GM23248 (cell line): ENCODE data around the gene TRIM14. TPM values are rescaled to one million over a fixed set of nuclear protein-coding genes. Genes with fewer than 3 reads are reported as not detected.

Source experiments
- DNase-seq: peaks from one replicate; pipeline ENCODE4 v3.0.0-alpha.2; 2015
- H2AFZ ChIP-seq: fragments of 200-600 bp; sonication (generic); 2 replicates; pipeline ENCODE4 v1.6.1; 2016; ENCODE audit warnings: antibody characterized with exemption
- H3F3A ChIP-seq: fragments of 200-600 bp; sonication (generic); 2 replicates; pipeline ENCODE4 v1.6.1; 2016; ENCODE audit warnings: mild to moderate bottlenecking, antibody characterized with exemption, mixed run types; ENCODE audit not compliant: insufficient read depth
- H3K27ac ChIP-seq: fragments of 200-600 bp; sonication (generic); 2 replicates; pipeline ENCODE4 v1.5.1; 2016; ENCODE audit warnings: mild to moderate bottlenecking
- H3K27me3 ChIP-seq: fragments of 200-600 bp; sonication (generic); replicated peaks from 2 replicates; pipeline ENCODE4 v1.6.1; 2016; ENCODE audit warnings: mild to moderate bottlenecking; ENCODE audit not compliant: insufficient read depth
- H3K36me3 ChIP-seq: fragments of 200-600 bp; sonication (generic); 2 replicates; pipeline ENCODE4 v1.6.1; 2016; ENCODE audit warnings: low read depth, mild to moderate bottlenecking
- H3K4me1 ChIP-seq: fragments of 200-600 bp; sonication (generic); 2 replicates; pipeline ENCODE4 v1.6.1; 2016; ENCODE audit warnings: mild to moderate bottlenecking; ENCODE audit not compliant: insufficient read depth
- H3K4me2 ChIP-seq: fragments of 200-600 bp; sonication (generic); one replicate; pipeline ENCODE4 v1.6.1; 2016; ENCODE audit warnings: mild to moderate bottlenecking; ENCODE audit not compliant: unreplicated experiment
- H3K4me3 ChIP-seq: fragments of 200-600 bp; sonication (generic); 2 replicates; pipeline ENCODE4 v1.5.1; 2016; ENCODE audit warnings: mild to moderate bottlenecking
- H3K79me2 ChIP-seq: fragments of 200-600 bp; sonication (generic); 2 replicates; pipeline ENCODE4 v1.6.1; 2016; ENCODE audit warnings: mild to moderate bottlenecking; ENCODE audit not compliant: insufficient read depth
- H3K9ac ChIP-seq: fragments of 200-600 bp; sonication (generic); 2 replicates; pipeline ENCODE4 v1.6.1; 2016; ENCODE audit warnings: mild to moderate bottlenecking
- H3K9me2 ChIP-seq: fragments of 200-600 bp; sonication (generic); 2 replicates; pipeline ENCODE4 v1.6.1; 2016; ENCODE audit warnings: mixed run types, mild to moderate bottlenecking, moderate library complexity; ENCODE audit not compliant: insufficient read depth
- H3K9me3 ChIP-seq: fragments of 200-600 bp; sonication (generic); one replicate; pipeline ENCODE4 v1.6.1; 2017; ENCODE audit warnings: low read depth
- H4K20me1 ChIP-seq: fragments of 200-600 bp; sonication (generic); 2 replicates; pipeline ENCODE4 v1.6.0; 2016; ENCODE audit not compliant: insufficient read depth
- EZH2 ChIP-seq: fragments of 200-600 bp; sonication (generic); IDR thresholded peaks from 2 replicates; pipeline ENCODE4 v1.6.1; 2018; ENCODE audit warnings: antibody characterized with exemption, mild to moderate bottlenecking; ENCODE audit not compliant: insufficient read depth, poor library complexity, severe bottlenecking
- EZH2phosphoT487 ChIP-seq: fragments of 200-600 bp; sonication (generic); IDR thresholded peaks from 2 replicates; pipeline ENCODE4 v1.6.1; 2018; ENCODE audit warnings: antibody characterized with exemption, moderate library complexity, mild to moderate bottlenecking, low read depth; ENCODE audit not compliant: insufficient read depth
- WGBS, 2 experiments: methylation state at CpG; one replicate each; pipeline ENCODE4 v1.1.6; 2015 to 2017; ENCODE audit warnings: low lambda C conversion rate in 2 of 2, low coverage in 1 of 2; ENCODE audit errors: missing lambda C conversion rate in 2 of 2; 5-methylcytosine and 5-hydroxymethylcytosine counted together
- in situ Hi-C: fragments of 300-500 bp; cut with MboI; formaldehyde crosslinking; loops from 2 replicates; pipeline ENCODE4 v1.15.0; 2020
- polyA plus RNA-seq: library from polyadenylated mRNA; unstranded; fragments of >200 nt; fragmentation: Nextera tagmentation; extraction: Ambion mirVana; gene quantifications from 2 replicates; pipeline ENCODE4 v1.2.1, GENCODE V29; 2016
- total RNA-seq: library from RNA; depleted of rRNA; stranded (reverse); fragments of >200 nt; shearing (Covaris generic); gene quantifications from 2 replicates; pipeline ENCODE4 v1.2.3, GENCODE V29; 2014

The TRIM14 gene
- total and polyA plus RNA-seq, 2 experiments from 2014 or later = 6.4 to 7.8 TPM

GRCh38 chr9:98069551-98069950 lies 49.5 kb downstream of the TRIM14 start:
- no peaks in the 10 kb centered on the region for H3K27me3 ChIP-seq
- no peak for TF ChIP-seq EZH2phosphoT487
- no peak for TF ChIP-seq EZH2
- no peak overlapping the region for H3K4me3 ChIP-seq
- no peak for DNase-seq
- H3K27ac ChIP-seq = no peak overlapping the region
- peaks cover 82% of the 10 kb centered on the region for H3K79me2 ChIP-seq
- no peak overlapping the region for H2AFZ ChIP-seq
- no peaks in the 10 kb centered on the region for H4K20me1 ChIP-seq
- no peak overlapping the region for H3K9ac ChIP-seq
- no peaks in the 10 kb centered on the region for H3K9me2 ChIP-seq
- H3F3A ChIP-seq = peaks cover 13% of the 10 kb centered on the region; the same call in 1 of the 2 replicates
- no peak overlapping the region for H3K4me2 ChIP-seq
- 97% methylated on average over 6 of the region's 6 CpGs for WGBS, 2 experiments
- H3K9me3 ChIP-seq = no peaks in the 10 kb centered on the region
- in situ Hi-C loops = no loop called here
- H3K4me1 ChIP-seq = peaks cover 1% of the 10 kb centered on the region
- peaks cover 22% of the 10 kb centered on the region; the same call in 1 of the 2 replicates for H3K36me3 ChIP-seq

- Histone ChIP-seq H3K4me2 (no peak overlapping the region), H3K79me2 (peaks cover 97% of the 10 kb centered on the region), H3K4me1 (no peaks in the 10 kb centered on the region), H3K27ac (no peak overlapping the region), H3K9me3 (no peaks in the 10 kb centered on the region), H2AFZ (no peak overlapping the region), H3K4me3 (no peak overlapping the region), H3F3A (no peaks in the 10 kb centered on the region), H3K9ac (no peak overlapping the region), H4K20me1 (no peaks in the 10 kb centered on the region), H3K27me3 (no peaks in the 10 kb centered on the region), H3K36me3 (peaks cover 37% of the 10 kb centered on the region; the same call in 1 of the 2 replicates), H3K9me2 (no peaks in the 10 kb centered on the region)
- TF ChIP-seq EZH2phosphoT487 = no peak
- TF ChIP-seq EZH2 = no peak
- in situ Hi-C loops = no loop called here
- no peak for DNase-seq
- 95 to 100% methylated on average over 2 of the region's 2 CpGs for WGBS, 2 experiments
Measured at GRCh38 chr9:98067184-98067583, 51.8 kb downstream of the TRIM14 start.

GRCh38 chr9:98066235-98066634 lies 52.8 kb downstream of the TRIM14 start:
- no peak overlapping the region for H2AFZ ChIP-seq
- H3K27ac ChIP-seq = no peak overlapping the region
- in situ Hi-C loops = no loop called here
- H3K27me3 ChIP-seq = no peaks in the 10 kb centered on the region
- H3K79me2 ChIP-seq = peaks cover 94% of the 10 kb centered on the region
- TF ChIP-seq EZH2phosphoT487 (no peak), EZH2 (no peak)
- no peak overlapping the region for H3K4me3 ChIP-seq
- WGBS, 2 experiments = 95 to 96% methylated on average over 3 of the region's 3 CpGs
- H3K36me3 ChIP-seq = peaks cover 41% of the 10 kb centered on the region; the same call in 1 of the 2 replicates
- H3K9ac ChIP-seq = no peak overlapping the region
- H3K9me3 ChIP-seq = no peaks in the 10 kb centered on the region
- no peaks in the 10 kb centered on the region for H3K4me1 ChIP-seq
- no peaks in the 10 kb centered on the region for H4K20me1 ChIP-seq
- no peak overlapping the region for H3K4me2 ChIP-seq
- no peaks in the 10 kb centered on the region for H3K9me2 ChIP-seq
- no peak for DNase-seq
- no peaks in the 10 kb centered on the region for H3F3A ChIP-seq

GRCh38 chr9:98064623-98065392 lies 54.2 kb downstream of the TRIM14 start:
- Histone ChIP-seq H3K4me1 (no peaks in the 10 kb centered on the region), H3K79me2 (peaks cover 94% of the 10 kb centered on the region), H3K9me2 (no peaks in the 10 kb centered on the region), H3K36me3 (peaks cover 48% of the 10 kb centered on the region; the same call in 1 of the 2 replicates), H3K27ac (no peak overlapping the region), H3K9me3 (no peaks in the 10 kb centered on the region), H3K4me3 (no peak overlapping the region), H2AFZ (no peak overlapping the region), H3K27me3 (no peaks in the 10 kb centered on the region), H3K4me2 (no peak overlapping the region), H4K20me1 (no peaks in the 10 kb centered on the region), H3F3A (no peaks in the 10 kb centered on the region), H3K9ac (no peak overlapping the region)
- 93 to 94% methylated on average over 8 of the region's 8 CpGs for WGBS, 2 experiments
- no peak for DNase-seq
- in situ Hi-C loops = no loop called here
- TF ChIP-seq EZH2 (no peak), EZH2phosphoT487 (no peak)

GRCh38 chr9:98062161-98062560 lies 56.9 kb downstream of the TRIM14 start:
- Histone ChIP-seq H3K79me2 (peaks cover 94% of the 10 kb centered on the region), H3K9me2 (no peaks in the 10 kb centered on the region), H3K27ac (no peak overlapping the region), H3K4me1 (peaks cover 10% of the 10 kb centered on the region), H3K9ac (no peak overlapping the region), H3K4me3 (no peak overlapping the region), H3K36me3 (peaks cover 41% of the 10 kb centered on the region; the same call in 1 of the 2 replicates), H3K27me3 (no peaks in the 10 kb centered on the region), H4K20me1 (no peaks in the 10 kb centered on the region), H3K9me3 (no peaks in the 10 kb centered on the region), H3F3A (no peaks in the 10 kb centered on the region), H2AFZ (no peak overlapping the region), H3K4me2 (no peak overlapping the region)
- 76 to 88% methylated on average over 3 of the region's 3 CpGs for WGBS, 2 experiments
- no peak for DNase-seq
- in situ Hi-C loops = no loop called here
- TF ChIP-seq EZH2 (no peak), EZH2phosphoT487 (no peak)
